Fibroblast of pulmonary artery (primary cell): Measurements from ENCODE around the gene AAMP.

Experiments used
- DNase-seq: peaks from one replicate; pipeline ENCODE4 v3.0.0-alpha.2; 2010; ENCODE audit warnings: low read depth
- H3K4me3 ChIP-seq: replicated peaks from 2 replicates; pipeline ENCODE4 v1.5.1; 2011; ENCODE audit warnings: low read depth, mild to moderate bottlenecking, control low read depth, low read length, moderate library complexity
- CTCF ChIP-seq: IDR thresholded peaks from 2 replicates; pipeline ENCODE4 v1.5.1; 2011; ENCODE audit warnings: mild to moderate bottlenecking, control low read depth, low read length, inconsistent platforms; ENCODE audit errors: missing control alignments

Gene AAMP

GRCh38 chr2:218280260-218280870, 10.4 kb upstream of the AAMP start:
- TF ChIP-seq CTCF = no peak
- H3K4me3 ChIP-seq = no peak overlapping the region

GRCh38 chr2:218278531-218279360, 8.8 kb upstream of the AAMP start:
- H3K4me3 ChIP-seq = no peak overlapping the region
- TF ChIP-seq CTCF = no peak
- no peak for DNase-seq

More at GRCh38 chr2:218280260-218280870, 10.4 kb upstream of the AAMP start:
- no peak for DNase-seq

GRCh38 chr2:218277921-218278320, 8.0 kb upstream of the AAMP start:
- no peak for DNase-seq
- no peak overlapping the region for H3K4me3 ChIP-seq
- TF ChIP-seq CTCF = no peak

GRCh38 chr2:218276986-218277755, 7.2 kb upstream of the AAMP start:
- TF ChIP-seq CTCF = no peak
- DNase-seq = no peak

GRCh38 chr2:218275371-218276072, 5.6 kb upstream of the AAMP start:
- no peak for DNase-seq
- no peak overlapping the region for H3K4me3 ChIP-seq
- no peak for TF ChIP-seq CTCF

More at GRCh38 chr2:218276986-218277755, 7.2 kb upstream of the AAMP start:
- H3K4me3 ChIP-seq = no peak overlapping the region

- DNase-seq = no peak
- no peak overlapping the region for H3K4me3 ChIP-seq
- TF ChIP-seq CTCF = no peak
These were observed 4.6 kb upstream of the AAMP start for GRCh38 chr2:218274586-218274985.
